Activated T-cell treated with anti-CD3 and anti-CD28 coated beads, Interleukin-2, amount 50 U/mL, for 72 hours (primary cell): ENCODE data around the gene MMEL1. TPM values are rescaled to one million over a fixed set of nuclear protein-coding genes. Genes with fewer than 3 reads are reported as not detected.
"Not testable (repeated sequence)": the region's sequence is repeated elsewhere in the genome, so short reads cannot be mapped to it uniquely, and the experiment has no call there.

Experiments
- ATAC-seq, 2 donors: fragments of 150-1000 bp; cut with Tn5 transposase; replicated peaks in 1 of 2; 2 replicates each; pipeline ENCODE4 v1.10.0; 2021; ENCODE audit warnings: moderate library complexity in 2 of 2, mild to moderate bottlenecking in 1 of 2
- DNase-seq, 2 donors: peaks; one replicate each; pipeline ENCODE4 v3.0.0; 2021 to 2022; ENCODE audit warnings: mixed read lengths in 1 of 2
- H3K27ac Mint-ChIP-seq: one replicate; pipeline ENCODE4 v1.8.0; 2022; ENCODE audit warnings: mild to moderate bottlenecking, moderate library complexity, mixed read lengths
- H3K27me3 Mint-ChIP-seq: one replicate; pipeline ENCODE4 v1.8.0; 2022; ENCODE audit warnings: low read depth, mixed read lengths
- H3K36me3 Mint-ChIP-seq, 2 donors: one replicate each; pipeline ENCODE4 v1.8.0; 2022; ENCODE audit warnings: mixed read lengths in 2 of 2, mild to moderate bottlenecking in 1 of 2; ENCODE audit not compliant: insufficient read depth in 2 of 2
- H3K4me1 Mint-ChIP-seq: one replicate; pipeline ENCODE4 v1.8.0; 2022; ENCODE audit warnings: low read depth, mixed read lengths
- H3K4me3 Mint-ChIP-seq, 2 donors: one replicate each; pipeline ENCODE4 v1.8.0; 2022; ENCODE audit warnings: mild to moderate bottlenecking in 2 of 2, mixed read lengths in 2 of 2, moderate library complexity in 2 of 2
- H3K9me3 Mint-ChIP-seq, 2 donors: one replicate each; pipeline ENCODE4 v1.8.0; 2022; ENCODE audit warnings: mixed read lengths in 2 of 2
- total RNA-seq, 2 donors: library from RNA; stranded (reverse); gene quantifications; one replicate each; pipeline ENCODE4 v1.2.3, GENCODE V29; 2022

The MMEL1 gene, protein sequence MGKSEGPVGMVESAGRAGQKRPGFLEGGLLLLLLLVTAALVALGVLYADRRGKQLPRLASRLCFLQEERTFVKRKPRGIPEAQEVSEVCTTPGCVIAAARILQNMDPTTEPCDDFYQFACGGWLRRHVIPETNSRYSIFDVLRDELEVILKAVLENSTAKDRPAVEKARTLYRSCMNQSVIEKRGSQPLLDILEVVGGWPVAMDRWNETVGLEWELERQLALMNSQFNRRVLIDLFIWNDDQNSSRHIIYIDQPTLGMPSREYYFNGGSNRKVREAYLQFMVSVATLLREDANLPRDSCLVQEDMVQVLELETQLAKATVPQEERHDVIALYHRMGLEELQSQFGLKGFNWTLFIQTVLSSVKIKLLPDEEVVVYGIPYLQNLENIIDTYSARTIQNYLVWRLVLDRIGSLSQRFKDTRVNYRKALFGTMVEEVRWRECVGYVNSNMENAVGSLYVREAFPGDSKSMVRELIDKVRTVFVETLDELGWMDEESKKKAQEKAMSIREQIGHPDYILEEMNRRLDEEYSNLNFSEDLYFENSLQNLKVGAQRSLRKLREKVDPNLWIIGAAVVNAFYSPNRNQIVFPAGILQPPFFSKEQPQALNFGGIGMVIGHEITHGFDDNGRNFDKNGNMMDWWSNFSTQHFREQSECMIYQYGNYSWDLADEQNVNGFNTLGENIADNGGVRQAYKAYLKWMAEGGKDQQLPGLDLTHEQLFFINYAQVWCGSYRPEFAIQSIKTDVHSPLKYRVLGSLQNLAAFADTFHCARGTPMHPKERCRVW
- total RNA-seq, result 1 to 10 TPM; 1.5 to 1.9 TPM

DNA sequence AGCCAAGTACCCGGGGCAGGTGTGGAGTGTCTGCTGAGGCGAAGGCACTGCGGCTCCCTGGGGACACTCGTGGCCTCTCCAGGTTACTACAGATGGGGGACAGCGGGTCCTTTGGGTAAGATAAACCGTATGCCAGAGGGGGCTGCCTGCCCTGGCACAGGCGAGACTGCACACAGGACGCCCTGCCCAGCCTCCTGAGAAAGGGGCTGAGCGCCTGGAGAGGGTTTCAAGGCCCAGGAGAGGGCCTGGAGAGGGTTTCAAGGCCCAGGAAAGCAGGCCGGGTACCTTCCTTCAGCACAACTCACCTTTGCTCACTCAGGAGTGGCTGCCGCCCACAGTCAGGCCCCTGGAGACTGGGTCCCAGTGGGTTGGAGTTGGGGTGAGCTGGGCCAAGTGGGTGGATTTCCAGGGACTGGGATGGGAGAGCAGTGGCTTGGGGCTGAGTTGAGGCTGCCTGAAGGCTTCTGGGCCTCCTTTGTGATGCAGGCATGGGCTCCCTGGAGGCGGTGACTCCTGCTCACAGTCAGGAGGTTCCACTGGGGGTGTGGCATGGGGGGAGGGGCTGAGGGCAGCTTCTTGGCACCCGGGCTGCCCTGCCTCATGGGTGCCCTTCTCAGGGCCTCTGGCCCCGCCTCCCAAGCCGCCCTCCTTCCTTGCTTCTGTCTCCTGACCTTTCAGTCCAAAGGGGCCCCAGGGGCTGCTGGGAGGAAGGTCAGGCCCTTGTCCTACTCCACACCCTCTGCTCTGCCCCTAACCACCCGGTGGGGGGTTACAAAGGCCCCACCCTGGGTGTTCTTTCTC, at the start of gene MMEL1:
MMEL1 (minus strand) TSS at position 456 of the 801 bp plus-strand sequence. CDS start 3,532 bp downstream, outside the sequence.
- ATAC-seq, result no peak
- no peak within 1 kb of the TSS for H3K4me3 Mint-ChIP-seq
- H3K4me1 Mint-ChIP-seq, result no peaks in the 10 kb centered on the region
- no peak within 1 kb of the TSS for H3K27ac Mint-ChIP-seq
- H3K36me3 Mint-ChIP-seq, result peaks cover 11% of the 10 kb centered on the region in 2 donors
- no peak for DNase-seq
- peaks cover 34% of the 10 kb centered on the region for H3K27me3 Mint-ChIP-seq
- peaks cover 7 to 12% of the 10 kb centered on the region in 2 donors for H3K9me3 Mint-ChIP-seq

GRCh38 chr1:2676726-2677125, 43.9 kb upstream of the MMEL1 start:
- H3K27ac Mint-ChIP-seq, ATAC-seq, H3K9me3 Mint-ChIP-seq, DNase-seq, H3K27me3 Mint-ChIP-seq, H3K4me1 Mint-ChIP-seq, H3K4me3 Mint-ChIP-seq, H3K36me3 Mint-ChIP-seq: not testable (repeated sequence)

GRCh38 chr1:2671656-2672055, 38.8 kb upstream of the MMEL1 start:
- not testable (repeated sequence) for H3K4me3 Mint-ChIP-seq, ATAC-seq, H3K27ac Mint-ChIP-seq, H3K36me3 Mint-ChIP-seq, H3K9me3 Mint-ChIP-seq, H3K4me1 Mint-ChIP-seq, H3K27me3 Mint-ChIP-seq, DNase-seq

DNA sequence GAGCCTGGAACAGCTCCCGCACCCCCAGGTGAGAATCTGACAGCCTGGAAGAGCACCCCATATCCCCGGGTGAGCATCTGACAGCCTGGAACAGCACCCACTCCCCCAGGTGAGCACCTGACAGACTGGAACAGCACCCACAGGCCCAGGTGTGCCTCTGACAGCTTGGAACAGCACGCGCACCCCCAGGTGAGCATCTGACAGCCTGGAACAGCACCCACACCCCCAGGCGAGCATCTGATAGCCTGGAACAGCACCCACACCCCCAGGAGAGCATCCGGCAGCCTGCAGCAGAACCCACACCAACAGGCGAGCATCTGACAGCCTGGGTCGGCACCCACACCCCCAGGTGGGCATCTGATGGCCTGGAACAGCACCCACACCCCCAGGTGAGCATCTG, 27.0 kb upstream of the MMEL1 start:
- not testable (repeated sequence) for H3K27me3 Mint-ChIP-seq, DNase-seq, ATAC-seq, H3K27ac Mint-ChIP-seq, H3K4me1 Mint-ChIP-seq, H3K4me3 Mint-ChIP-seq, H3K9me3 Mint-ChIP-seq, H3K36me3 Mint-ChIP-seq

- peaks cover 28% of the 10 kb centered on the region for H3K27me3 Mint-ChIP-seq
- H3K9me3 Mint-ChIP-seq, H3K4me1 Mint-ChIP-seq, H3K4me3 Mint-ChIP-seq, H3K27ac Mint-ChIP-seq, DNase-seq, H3K36me3 Mint-ChIP-seq, ATAC-seq: not testable (repeated sequence)
Measured at GRCh38 chr1:2657909-2658308, 25.1 kb upstream of the MMEL1 start.

- H3K4me1 Mint-ChIP-seq, H3K27ac Mint-ChIP-seq, H3K9me3 Mint-ChIP-seq, DNase-seq, H3K36me3 Mint-ChIP-seq, H3K4me3 Mint-ChIP-seq, ATAC-seq: not testable (repeated sequence)
- peaks cover 36% of the 10 kb centered on the region for H3K27me3 Mint-ChIP-seq
Measured at GRCh38 chr1:2657124-2657523, 24.3 kb upstream of the MMEL1 start.

DNA sequence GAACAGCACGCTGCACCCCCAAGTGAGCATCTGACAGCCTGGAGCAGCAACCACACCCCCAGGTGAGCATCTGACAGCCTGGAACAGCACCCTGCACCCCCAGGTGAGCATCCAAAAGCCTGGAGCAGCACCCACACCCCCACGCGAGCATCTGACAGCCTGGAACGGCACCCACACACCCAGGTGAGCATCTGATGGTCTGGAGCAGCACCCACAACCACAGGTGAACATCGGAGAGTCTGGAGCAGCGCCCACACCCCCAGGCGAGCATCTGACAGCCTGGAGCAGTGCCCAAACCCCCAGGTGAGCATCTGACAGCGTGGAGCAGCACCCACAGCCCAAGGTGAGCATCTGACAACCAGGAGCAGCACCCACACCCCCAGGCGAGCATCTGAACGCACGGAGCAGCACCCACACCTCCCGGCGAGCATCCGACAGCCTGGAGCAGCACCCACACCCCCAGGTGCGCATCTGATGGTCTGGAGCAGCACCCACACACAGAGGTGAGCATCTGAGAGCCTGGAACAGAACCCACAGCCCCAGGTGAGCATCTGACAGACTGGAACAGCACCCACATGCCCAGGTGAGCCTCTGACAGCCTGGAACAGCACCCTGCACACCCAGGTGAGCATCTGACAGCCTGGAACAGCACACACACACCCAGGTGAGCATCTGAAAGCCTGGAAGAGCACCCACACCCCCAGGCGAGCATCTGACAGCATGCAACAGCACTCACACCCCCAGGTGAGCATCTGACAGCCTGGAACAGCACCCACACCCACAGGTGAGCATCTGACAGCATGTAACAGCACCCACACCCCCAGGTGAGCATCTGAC, 23.0 kb upstream of the MMEL1 start:
- DNase-seq, result peak in 1 of 2 donors; percentile 7
- not testable (repeated sequence) for H3K27ac Mint-ChIP-seq, H3K4me1 Mint-ChIP-seq, H3K4me3 Mint-ChIP-seq, H3K9me3 Mint-ChIP-seq, H3K36me3 Mint-ChIP-seq, ATAC-seq
- peaks cover 40% of the 10 kb centered on the region for H3K27me3 Mint-ChIP-seq

DNA sequence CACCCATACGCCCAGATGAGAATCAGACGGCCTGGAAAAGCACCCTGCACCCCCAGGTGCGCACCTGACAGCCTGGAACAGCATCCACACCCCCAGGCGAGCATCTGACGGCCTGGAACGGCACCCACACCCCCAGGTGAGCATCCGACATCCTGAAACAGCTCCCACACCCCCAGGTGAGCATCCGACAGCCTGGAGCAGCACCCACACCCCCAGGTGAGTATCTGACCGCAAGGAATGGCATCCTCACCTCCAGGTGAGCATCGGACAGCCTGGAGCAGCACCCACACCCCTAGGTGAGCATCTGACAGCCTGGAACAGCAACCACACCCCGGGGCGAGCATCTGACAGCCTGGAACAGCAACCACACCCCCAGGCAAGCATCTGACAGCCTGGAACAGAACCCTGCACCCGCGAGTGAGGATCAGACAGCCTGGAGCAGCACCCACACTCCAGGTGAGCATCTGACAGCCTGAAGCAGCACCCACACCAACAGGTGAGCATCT, 21.7 kb upstream of the MMEL1 start:
- DNase-seq, ATAC-seq, H3K4me3 Mint-ChIP-seq: not testable (repeated sequence)

DNA sequence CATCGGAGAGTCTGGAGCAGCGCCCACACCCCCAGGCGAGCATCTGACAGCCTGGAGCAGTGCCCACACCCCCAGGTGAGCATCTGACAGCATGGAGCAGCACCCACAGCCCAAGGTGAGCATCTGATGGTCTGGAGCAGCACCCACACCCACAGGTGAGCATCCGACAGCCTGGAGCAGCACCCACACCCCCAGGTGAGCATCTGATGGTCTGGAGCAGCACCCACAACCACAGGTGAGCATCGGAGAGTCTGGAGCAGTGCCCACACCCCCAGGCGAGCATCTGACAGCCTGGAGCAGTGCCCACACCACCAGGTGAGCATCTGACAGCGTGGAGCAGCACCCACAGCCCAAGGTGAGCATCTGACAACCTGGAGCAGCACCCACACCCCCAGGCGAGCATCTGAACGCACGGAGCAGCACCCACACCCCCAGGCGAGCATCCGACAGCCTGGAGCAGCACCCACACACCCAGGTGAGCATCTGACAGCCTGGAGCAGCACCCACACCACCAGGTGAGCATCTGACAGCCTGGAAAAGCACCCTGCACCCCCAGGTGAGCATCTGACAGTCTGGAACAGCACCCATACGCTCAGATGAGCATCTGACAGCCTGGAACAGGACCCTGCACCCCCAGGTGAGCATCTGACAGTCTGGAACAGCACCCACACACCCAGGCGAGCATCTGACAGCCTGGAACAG, 21.1 kb upstream of the MMEL1 start:
- not testable (repeated sequence) for H3K4me3 Mint-ChIP-seq, H3K9me3 Mint-ChIP-seq, H3K36me3 Mint-ChIP-seq, H3K27ac Mint-ChIP-seq, ATAC-seq, H3K4me1 Mint-ChIP-seq
- H3K27me3 Mint-ChIP-seq, result peaks cover 40% of the 10 kb centered on the region
- DNase-seq, result peak in 1 of 2 donors; percentile 29

More for the DNA sequence above, 21.7 kb upstream of the MMEL1 start:
- H3K27me3 Mint-ChIP-seq, result peaks cover 40% of the 10 kb centered on the region
- not testable (repeated sequence) for H3K4me1 Mint-ChIP-seq, H3K27ac Mint-ChIP-seq, H3K9me3 Mint-ChIP-seq, H3K36me3 Mint-ChIP-seq

GRCh38 chr1:2652926-2653571, 20.2 kb upstream of the MMEL1 start:
- H3K4me1 Mint-ChIP-seq, H3K27ac Mint-ChIP-seq, ATAC-seq, H3K9me3 Mint-ChIP-seq, H3K36me3 Mint-ChIP-seq, H3K4me3 Mint-ChIP-seq, DNase-seq: not testable (repeated sequence)
- H3K27me3 Mint-ChIP-seq, result peaks cover 40% of the 10 kb centered on the region

GRCh38 chr1:2652152-2652925, 19.5 kb upstream of the MMEL1 start:
- not testable (repeated sequence) for H3K4me1 Mint-ChIP-seq, H3K36me3 Mint-ChIP-seq, ATAC-seq, DNase-seq, H3K27ac Mint-ChIP-seq, H3K4me3 Mint-ChIP-seq, H3K9me3 Mint-ChIP-seq
- H3K27me3 Mint-ChIP-seq, result peaks cover 40% of the 10 kb centered on the region
